Measurements from ENCODE around the gene ERN1.

GRCh38 chr17:64022611-64023063, 107.3 kb downstream of the ERN1 start:
- TF ChIP-seq SP1 (IDR thresholded peaks at IDR 0.05; ENCODE audit: low read depth, low read length) (no peak), EZH2 (IDR thresholded peaks at IDR 0.05; ENCODE audit: low read depth, low read length, severe bottlenecking) (no peak), BCL11A (IDR thresholded peaks at IDR 0.05; ENCODE audit: low read depth in 2 of 2, low read length in 2 of 2) (no peak), JUN (IDR thresholded peaks at IDR 0.05; ENCODE audit: low read depth, low read length) (no peak)
